H1 (cell line): ENCODE data around the gene CMKLR1. TPM values are rescaled to one million over a fixed set of nuclear protein-coding genes. Genes with fewer than 3 reads are reported as not detected.

Experiments used
- CTCF ChIA-PET: fragments of 300-600 bp; sonication (Branson Sonifier 250); formaldehyde crosslinking; loops from one replicate; lab custom pipeline; 2021; ENCODE audit not compliant: partially characterized antibody; lab: Charles Lee
- POLR2A ChIA-PET: fragments of 300-600 bp; sonication (Branson Sonifier 250); formaldehyde crosslinking; loops from one replicate; lab custom pipeline; 2021; ENCODE audit warnings: inconsistent platforms; ENCODE audit not compliant: partially characterized antibody; lab: Charles Lee
- DNase-seq, 2 experiments: peaks; one replicate each; pipeline versions ENCODE4 v3.0.0 to v3.0.0-alpha.2; 2010 to 2022; ENCODE audit warnings: low spot score in 2 of 2, low read depth in 1 of 2, mixed read lengths in 1 of 2
- FAIRE-seq: peaks from 2 replicates; lab custom pipeline; 2011; peaks lifted over from hg19 to GRCh38; lab: Jason Lieb, UNC
- H2AFZ ChIP-seq: 2 replicates; pipeline ENCODE4 v1.8.1; 2012; ENCODE audit warnings: low read length, inconsistent platforms
- H2AK5ac ChIP-seq: 2 replicates; pipeline ENCODE4 v1.6.1; 2013; ENCODE audit warnings: low read depth, low read length
- H2BK120ac ChIP-seq: replicated peaks from 2 replicates; pipeline ENCODE3; 2013; ENCODE audit warnings: low read depth, low read length, inconsistent platforms
- H2BK12ac ChIP-seq: 2 replicates; pipeline ENCODE4 v1.6.1; 2013; ENCODE audit warnings: low read depth, low read length
- H2BK15ac ChIP-seq: 2 replicates; pipeline ENCODE4 v1.6.1; 2013; ENCODE audit warnings: low read length
- H2BK20ac ChIP-seq: 2 replicates; pipeline ENCODE4 v1.6.1; 2013; ENCODE audit warnings: low read length
- H2BK5ac ChIP-seq: 2 replicates; pipeline ENCODE4 v1.6.1; 2013; ENCODE audit warnings: low read depth, low read length
- H3K14ac ChIP-seq: 2 replicates; pipeline ENCODE4 v1.6.1; 2013; ENCODE audit warnings: inconsistent platforms; ENCODE audit not compliant: insufficient read length
- H3K18ac ChIP-seq: 2 replicates; pipeline ENCODE4 v1.6.1; 2013; ENCODE audit warnings: low read length; ENCODE audit errors: extremely low read depth
- H3K23ac ChIP-seq: 2 replicates; pipeline ENCODE4 v1.6.1; 2013; ENCODE audit warnings: inconsistent platforms; ENCODE audit not compliant: insufficient read length
- H3K23me2 ChIP-seq: 2 replicates; pipeline ENCODE4 v1.6.1; 2013; ENCODE audit warnings: low read depth, low read length
- H3K27ac ChIP-seq: 2 replicates; pipeline ENCODE4 v1.6.1; 2011; ENCODE audit warnings: low read depth, low read length, inconsistent platforms
- H3K27me3 ChIP-seq, 4 experiments: replicated peaks in 1 of 4; 1 replicate in 1 of 4; 2 replicates in 3 of 4; pipeline versions ENCODE4 v1.6.1 to v1.8.1; 2011 to 2013; ENCODE audit warnings: low read length in 3 of 4, mild to moderate bottlenecking in 3 of 4, inconsistent platforms in 2 of 4, mixed read lengths in 2 of 4, moderate library complexity in 1 of 4; ENCODE audit not compliant: control insufficient read depth in 3 of 4, insufficient read depth in 3 of 4; ENCODE audit errors: extremely low read depth in 1 of 4
- H3K36me3 ChIP-seq, 4 experiments: 2 replicates each; pipeline versions ENCODE4 v1.6.1 to v1.8.1; 2011 to 2013; ENCODE audit warnings: mild to moderate bottlenecking in 4 of 4, low read length in 3 of 4, moderate library complexity in 2 of 4, control low read depth in 1 of 4, inconsistent platforms in 1 of 4; ENCODE audit not compliant: insufficient read depth in 4 of 4, control insufficient read depth in 2 of 4
- H3K4ac ChIP-seq: replicated peaks from 2 replicates; pipeline ENCODE3; 2013; ENCODE audit warnings: low read length, low read depth, mixed read lengths, inconsistent platforms; ENCODE audit not compliant: insufficient read length
- H3K4me1 ChIP-seq, 4 experiments: replicated peaks in 1 of 4; 1 replicate in 1 of 4; 2 replicates in 3 of 4; pipeline versions ENCODE4 v1.6.1 to v1.8.1; 2011 to 2013; ENCODE audit warnings: low read length in 3 of 4, inconsistent platforms in 2 of 4, mixed read lengths in 1 of 4; ENCODE audit not compliant: insufficient read depth in 4 of 4, control insufficient read depth in 3 of 4
- H3K4me2 ChIP-seq, 2 experiments: 2 replicates each; pipeline versions ENCODE4 v1.6.1 to v1.8.1; 2011 to 2013; ENCODE audit warnings: low read depth in 2 of 2, low read length in 2 of 2, control low read depth in 1 of 2, inconsistent platforms in 1 of 2, mild to moderate bottlenecking in 1 of 2; ENCODE audit not compliant: insufficient read depth in 1 of 2
- H3K4me3 ChIP-seq, 4 experiments: fragments of 200-600, 300-600 bp in 1 of 4; sonication (generic), shearing (Covaris generic), sonication (Bioruptor Twin) in 1 of 4; 2 replicates each; pipeline versions ENCODE4 v1.5.1 to v1.8.1; 2011 to 2016; ENCODE audit warnings: low read length in 4 of 4, low read depth in 3 of 4, control low read depth in 2 of 4, inconsistent platforms in 2 of 4, mild to moderate bottlenecking in 2 of 4, mixed read lengths in 1 of 4, moderate library complexity in 1 of 4; ENCODE audit not compliant: insufficient read depth in 2 of 4; ENCODE audit errors: extremely low read depth in 1 of 4
- H3K56ac ChIP-seq: replicated peaks from 2 replicates; pipeline ENCODE3; 2013; ENCODE audit warnings: low read depth, mild to moderate bottlenecking, mixed read lengths, low read length, inconsistent platforms; ENCODE audit not compliant: insufficient read length
- H3K79me1 ChIP-seq: 2 replicates; pipeline ENCODE4 v1.6.1; 2013; ENCODE audit warnings: low read depth, low read length, control low read depth
- H3K79me2 ChIP-seq, 2 experiments: 2 replicates each; pipeline versions ENCODE4 v1.6.1 to v1.8.1; 2012 to 2013; ENCODE audit warnings: low read length in 2 of 2, mild to moderate bottlenecking in 2 of 2, inconsistent platforms in 1 of 2; ENCODE audit not compliant: insufficient read depth in 2 of 2, control insufficient read depth in 1 of 2
- H3K9ac ChIP-seq, 4 experiments: replicated peaks in 1 of 4; 1 replicate in 1 of 4; 2 replicates in 3 of 4; pipeline versions ENCODE4 v1.6.1 to v1.8.1; 2011 to 2013; ENCODE audit warnings: low read depth in 3 of 4, low read length in 3 of 4, control low read depth in 2 of 4, mild to moderate bottlenecking in 2 of 4, moderate library complexity in 2 of 4, inconsistent platforms in 1 of 4; ENCODE audit errors: extremely low read depth in 1 of 4
- H3K9me3 ChIP-seq, 2 experiments: 2 replicates each; pipeline versions ENCODE4 v1.6.1 to v1.8.1; 2012 to 2013; ENCODE audit warnings: mild to moderate bottlenecking in 2 of 2, moderate library complexity in 2 of 2, control low read depth in 1 of 2, inconsistent platforms in 1 of 2, low read depth in 1 of 2, low read length in 1 of 2, mixed read lengths in 1 of 2; ENCODE audit not compliant: insufficient read depth in 2 of 2
- H4K20me1 ChIP-seq, 2 experiments: replicated peaks in 1 of 2; 2 replicates each; pipeline versions ENCODE3 to v1.8.1; 2011 to 2013; ENCODE audit warnings: inconsistent platforms in 2 of 2, low read length in 2 of 2, mild to moderate bottlenecking in 1 of 2; ENCODE audit not compliant: insufficient read depth in 2 of 2, control insufficient read depth in 1 of 2
- H4K5ac ChIP-seq: 2 replicates; pipeline ENCODE4 v1.6.1; 2013; ENCODE audit warnings: low read length, low read depth, mixed read lengths, inconsistent platforms; ENCODE audit not compliant: insufficient read length
- H4K8ac ChIP-seq: 2 replicates; pipeline ENCODE4 v1.8.0; 2013; ENCODE audit warnings: mild to moderate bottlenecking, moderate library complexity, low read length, inconsistent platforms; ENCODE audit not compliant: insufficient read depth; ENCODE audit errors: extremely low read depth
- H4K91ac ChIP-seq: replicated peaks from 2 replicates; pipeline ENCODE3; 2013; ENCODE audit warnings: low read length, mixed read lengths, inconsistent platforms; ENCODE audit not compliant: insufficient read length
- CREB1 ChIP-seq: IDR thresholded peaks from 2 replicates; pipeline ENCODE4 v1.6.1; 2012; ENCODE audit warnings: inconsistent platforms
- GABPA ChIP-seq: IDR thresholded peaks from 2 replicates; pipeline ENCODE4 v1.6.1; 2011; ENCODE audit warnings: mild to moderate bottlenecking, low read length, moderate library complexity, borderline replicate concordance; ENCODE audit not compliant: insufficient read depth
- KDM5A ChIP-seq: fragments of 200-600 bp; IDR thresholded peaks from 2 replicates; pipeline ENCODE4 v1.7.1; 2012; ENCODE audit warnings: mild to moderate bottlenecking, low read length, inconsistent platforms, mixed read lengths
- NANOG ChIP-seq: IDR thresholded peaks from 2 replicates; pipeline ENCODE4 v1.6.1; 2011; ENCODE audit warnings: low read length, low read depth, mild to moderate bottlenecking, inconsistent platforms; ENCODE audit not compliant: insufficient read depth, poor library complexity, severe bottlenecking
- POLR2AphosphoS5 ChIP-seq: IDR thresholded peaks from 2 replicates; pipeline ENCODE4 v1.6.1; 2011; ENCODE audit warnings: low read depth, low read length
- RNF2 ChIP-seq: fragments of 200-900, 300-1000 bp; sonication (generic); IDR thresholded peaks from 2 replicates; pipeline ENCODE4 v1.7.1; 2016; ENCODE audit warnings: borderline replicate concordance, low read depth, mild to moderate bottlenecking, antibody characterized with exemption, low read length; ENCODE audit not compliant: poor library complexity, severe bottlenecking; ENCODE audit errors: missing control alignments
- SIX5 ChIP-seq: IDR thresholded peaks from 2 replicates; pipeline ENCODE4 v1.6.1; 2011; ENCODE audit warnings: mild to moderate bottlenecking, low read depth, low read length
- SP4 ChIP-seq: IDR thresholded peaks from 2 replicates; pipeline ENCODE4 v1.6.1; 2012; ENCODE audit warnings: low read length, inconsistent platforms
- TEAD4 ChIP-seq: IDR thresholded peaks from 2 replicates; pipeline ENCODE4 v1.6.1; 2012; ENCODE audit warnings: low read depth, low read length, inconsistent platforms, mixed read lengths
- YY1 ChIP-seq: IDR thresholded peaks from 2 replicates; pipeline ENCODE4 v1.6.1; 2011; ENCODE audit warnings: low read depth, mild to moderate bottlenecking, low read length
- WGBS, 2 experiments: shearing (Covaris generic) in 1 of 2; methylation state at CpG; one replicate each; pipeline versions ENCODE4 v1.1.6 to v1.1.7; 2013 to 2015; ENCODE audit warnings: low lambda C conversion rate in 2 of 2, mixed read lengths in 2 of 2, inconsistent platforms in 1 of 2, low coverage in 1 of 2, missing lambda C conversion rate in 1 of 2; ENCODE audit not compliant: insufficient replicate concordance in 2 of 2, insufficient coverage in 1 of 2, insufficient read length in 1 of 2; ENCODE audit errors: extremely low coverage in 1 of 2, missing lambda C conversion rate in 1 of 2; 5-methylcytosine and 5-hydroxymethylcytosine counted together
- polyA plus RNA-seq, 7 experiments: library from polyadenylated mRNA; depleted of rRNA in 3 of 7; stranded (reverse) in 5 of 7; unstranded in 2 of 7; fragments of >200 nt in 5 of 7; fragments of 200-250 nt in 2 of 7; gene quantifications; 1 replicate in 5 of 7; 2 replicates in 1 of 7; 4 replicates in 1 of 7; pipeline versions ENCODE4 v1.2.1 to v1.2.3, GENCODE V29; 2011 to 2013; ENCODE audit warnings: missing spikeins in 2 of 7, mixed read lengths in 2 of 7
- total RNA-seq: library from RNA; stranded (reverse); fragmentation: NEBNext Ultra II Directional; extraction: Animal tissue kit (Norgen Biotek cat#: 25700); gene quantifications from 2 replicates; pipeline ENCODE4 v1.2.1, GENCODE V29; 2021

Gene CMKLR1
- total and polyA plus RNA-seq, 2 of the 8 experiments (the other 6 are each of a cell fraction or from before 2014, with no cell fraction given), result 2.1 to 2.8 TPM

GRCh38 chr12:108287227-108287626 lies 51.9 kb downstream of the CMKLR1 start:
- Histone ChIP-seq H4K20me1 (no peaks in the 10 kb centered on the region), H3K27me3 (no peaks in the 10 kb centered on the region), H2BK15ac (no peak overlapping the region), H3K4me2 (no peak overlapping the region), H2BK20ac (no peak overlapping the region), H3K9ac (no peak overlapping the region), H3K4ac (no peak overlapping the region), H3K4me3 (no peak overlapping the region), H4K8ac (no peak overlapping the region), H3K79me2 (no peaks in the 10 kb centered on the region), H3K79me1 (no peaks in the 10 kb centered on the region), H3K14ac (no peak overlapping the region), H3K56ac (no peak overlapping the region), H3K23me2 (peaks cover 6% of the 10 kb centered on the region; the same call in 1 of the 2 replicates), H3K23ac (no peak overlapping the region), H2BK5ac (no peak overlapping the region), H2BK120ac (no peak overlapping the region), H2AFZ (no peak overlapping the region), H4K91ac (peak overlapping the region; percentile 31), H3K36me3 (no peaks in the 10 kb centered on the region), H2AK5ac (no peak overlapping the region), H3K27ac (no peak overlapping the region), H4K5ac (no peak overlapping the region), H3K18ac (no peak overlapping the region), H2BK12ac (no peak overlapping the region), H3K4me1 (peaks cover 6 to 15% (median 9%) of the 10 kb centered on the region in 4 experiments), H3K9me3 (no peaks in the 10 kb centered on the region)
- WGBS, 2 experiments, result 90 to 100% methylated on average over 1 to 3 of the region's 3 CpGs
- POLR2A ChIA-PET, result no interaction called here
- FAIRE-seq (no peak), DNase-seq (no peak)
- CTCF ChIA-PET, result interaction anchor here (1.2 to 1.8 kb wide), 5 partner anchors 8 to 170 kb away, joined by 3 to 4 read pairs (median 4); no protein-coding TSS in a partner anchor
- TF ChIP-seq SIX5, result no peak
- TF ChIP-seq POLR2AphosphoS5, result no peak
- TF ChIP-seq CREB1, result no peak
- no peak for TF ChIP-seq NANOG
- no peak for TF ChIP-seq YY1
- TF ChIP-seq SP4, result no peak
- no peak for TF ChIP-seq KDM5A
- TF ChIP-seq TEAD4, result no peak
- TF ChIP-seq GABPA, result no peak
- TF ChIP-seq RNF2, result no peak
